HG02623 (cell line): Measurements from ENCODE around the gene LAMTOR1.
A peak's percentile ranks its signal among the peaks of the same experiment; 100 is the strongest.
"Not testable (repeated sequence)": the region's sequence is repeated elsewhere in the genome, so short reads cannot be mapped to it uniquely, and the experiment has no call there.

Source experiments
- ATAC-seq: cut with Tn5 transposase; IDR thresholded peaks from one replicate; pipeline ENCODE4 v1.9.1; 2021; ENCODE audit warnings: moderate library complexity; ENCODE audit not compliant: unreplicated experiment

The LAMTOR1 gene

GRCh38 chr11:72102946-72103753, at the start of gene LAMTOR1:
LAMTOR1 (minus strand) TSS chr11:72103297; CDS start chr11:72103224, 73 bp downstream.
- peak; percentile 86 for ATAC-seq

- ATAC-seq, result no peak
These were observed 47.8 kb upstream of the LAMTOR1 start for GRCh38 chr11:72150882-72151281.

- ATAC-seq, result no peak
These were observed 43.5 kb upstream of the LAMTOR1 start for GRCh38 chr11:72146625-72147024.

- ATAC-seq, result no peak
These were observed 41.9 kb upstream of the LAMTOR1 start for GRCh38 chr11:72144807-72145565.

- not testable (repeated sequence) for ATAC-seq
These were observed 39.4 kb upstream of the LAMTOR1 start for GRCh38 chr11:72142543-72142942.

GRCh38 chr11:72142086-72142485, 39.0 kb upstream of the LAMTOR1 start:
- ATAC-seq, result not testable (repeated sequence)

GRCh38 chr11:72141066-72141465, 38.0 kb upstream of the LAMTOR1 start:
- no peak for ATAC-seq

- no peak for ATAC-seq
These were observed 37.6 kb upstream of the LAMTOR1 start for GRCh38 chr11:72140661-72141060.

- ATAC-seq, result no peak
These were observed 36.4 kb upstream of the LAMTOR1 start for GRCh38 chr11:72139500-72139899.

- ATAC-seq, result no peak
These were observed 35.8 kb upstream of the LAMTOR1 start for GRCh38 chr11:72138821-72139390.

GRCh38 chr11:72136684-72137262, 33.7 kb upstream of the LAMTOR1 start:
- ATAC-seq, result no peak

GRCh38 chr11:72135891-72136683, 33.0 kb upstream of the LAMTOR1 start:
- ATAC-seq, result no peak

GRCh38 chr11:72135473-72135872, 32.4 kb upstream of the LAMTOR1 start, which contains the start of gene FOLR3:
FOLR3 (plus strand) TSS chr11:72135725; CDS start chr11:72135953, 228 bp downstream.
- ATAC-seq, result not testable (repeated sequence)

- no peak for ATAC-seq
These were observed 29.5 kb upstream of the LAMTOR1 start for GRCh38 chr11:72132646-72133045.

GRCh38 chr11:72129381-72129780, 26.3 kb upstream of the LAMTOR1 start:
- ATAC-seq, result no peak

GRCh38 chr11:72127923-72128322, 24.8 kb upstream of the LAMTOR1 start:
- ATAC-seq, result no peak

GRCh38 chr11:72125956-72126355, 22.9 kb upstream of the LAMTOR1 start:
- ATAC-seq, result no peak

- no peak for ATAC-seq
These were observed 20.9 kb upstream of the LAMTOR1 start for GRCh38 chr11:72124046-72124445.

GRCh38 chr11:72123117-72123653, 20.1 kb upstream of the LAMTOR1 start:
- no peak for ATAC-seq

GRCh38 chr11:72122607-72123006, 19.5 kb upstream of the LAMTOR1 start:
- ATAC-seq, result no peak
